Adipocyte (in vitro differentiated cells): ENCODE data around the gene TRPC6.

ENCODE experiments used
- DNase-seq: peaks from one replicate; pipeline ENCODE4 v3.0.0-alpha.2; 2015; ENCODE audit warnings: low read depth
- H3K27me3 ChIP-seq: replicated peaks from 2 replicates; pipeline ENCODE4 v1.7.0; 2013; ENCODE audit warnings: mild to moderate bottlenecking, low read length, moderate library complexity; ENCODE audit not compliant: control insufficient read depth, insufficient read depth
- H3K36me3 ChIP-seq: 2 replicates; pipeline ENCODE4 v1.7.0; 2013; ENCODE audit warnings: low read length, mild to moderate bottlenecking, moderate library complexity; ENCODE audit not compliant: control insufficient read depth, insufficient read depth, severe bottlenecking
- H3K4me1 ChIP-seq: 2 replicates; pipeline ENCODE4 v1.7.0; 2013; ENCODE audit warnings: mild to moderate bottlenecking, low read length, moderate library complexity; ENCODE audit not compliant: control insufficient read depth, insufficient read depth
- H3K4me3 ChIP-seq: 2 replicates; pipeline ENCODE4 v1.7.0; 2013; ENCODE audit warnings: mild to moderate bottlenecking, low read length, moderate library complexity
- H3K9ac ChIP-seq: 2 replicates; pipeline ENCODE4 v1.7.0; 2013; ENCODE audit warnings: mild to moderate bottlenecking, low read length, moderate library complexity
- H3K9me3 ChIP-seq: 2 replicates; pipeline ENCODE4 v1.7.0; 2013; ENCODE audit warnings: mild to moderate bottlenecking, low read length, moderate library complexity; ENCODE audit not compliant: control insufficient read depth

The TRPC6 gene

DNA sequence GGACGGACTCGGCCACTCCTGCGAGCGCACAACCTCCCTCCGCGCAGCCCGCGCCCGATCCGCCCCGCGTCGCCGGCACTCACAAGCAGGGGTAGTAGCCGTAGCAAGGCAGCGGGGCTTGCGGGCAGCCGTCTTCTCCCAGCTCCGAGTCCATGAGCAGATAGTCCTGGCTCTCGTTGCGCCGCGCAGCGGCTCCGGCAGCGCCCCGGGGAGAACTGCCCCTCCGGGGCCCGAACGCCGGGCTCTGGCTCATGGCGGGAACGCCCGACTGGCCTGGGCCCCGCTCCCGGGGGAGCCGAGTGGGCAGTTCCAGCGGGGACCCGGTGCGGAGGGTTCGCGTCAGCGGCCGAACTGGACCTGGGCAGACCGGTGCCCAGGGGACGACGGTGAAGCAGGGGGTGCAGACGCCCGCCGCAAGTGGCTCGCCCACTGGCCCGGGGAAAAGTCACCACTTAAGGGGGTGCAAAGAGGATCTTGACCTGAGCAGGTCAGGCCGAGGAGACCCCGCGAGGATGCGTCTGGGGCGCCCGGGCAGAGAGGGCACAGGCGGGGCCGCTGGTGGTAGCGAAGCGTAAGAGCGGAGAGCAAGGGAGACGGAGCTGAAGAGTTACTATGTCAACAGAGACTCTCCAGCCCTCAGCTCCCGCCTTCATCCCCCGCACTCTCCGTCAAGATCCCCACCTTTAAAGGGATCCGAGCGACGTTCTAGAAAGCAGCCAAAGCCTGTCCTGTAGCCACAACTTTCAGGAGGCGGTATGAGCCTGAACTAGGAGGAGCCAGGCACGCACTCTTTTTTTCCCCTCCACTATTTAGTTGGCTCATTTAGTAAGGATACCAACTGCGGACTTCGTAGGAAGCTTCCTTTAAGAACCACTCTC, at the start of gene TRPC6:
TRPC6 (minus strand) TSS at position 757 of the 878 bp plus-strand sequence; CDS start at position 253, 504 bp downstream.
- H3K36me3 ChIP-seq = no peaks in the 10 kb centered on the region
- peaks cover 5% of the 10 kb centered on the region for H3K9me3 ChIP-seq
- H3K27me3 ChIP-seq = peaks cover 33% of the 10 kb centered on the region
- peak; percentile 55 for DNase-seq
- no peak within 1 kb of the TSS for H3K9ac ChIP-seq
- H3K4me3 ChIP-seq = peak within 1 kb of the TSS; percentile 80
- H3K4me1 ChIP-seq = no peaks in the 10 kb centered on the region

DNA sequence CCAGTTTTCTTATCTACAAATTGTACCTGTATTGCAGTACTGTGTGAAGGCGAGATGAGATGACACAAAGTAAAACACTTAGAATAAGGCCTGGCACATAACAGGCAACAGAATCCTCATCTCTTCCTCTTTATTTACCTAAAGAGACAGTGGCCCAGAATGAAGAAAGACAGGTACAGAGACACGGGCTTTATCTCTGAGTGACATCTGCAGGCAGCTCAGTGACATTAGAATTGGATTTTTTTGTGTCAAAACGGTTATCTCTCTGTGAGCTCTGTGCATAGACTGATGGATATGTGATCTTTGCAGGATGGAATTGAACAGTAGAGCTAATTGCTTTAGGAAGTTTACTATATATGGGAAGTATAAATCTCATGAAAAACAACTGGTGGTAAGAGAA, 36.2 kb upstream of the TRPC6 start:
- Histone ChIP-seq H3K4me3 (no peak overlapping the region), H3K9ac (no peak overlapping the region), H3K4me1 (no peaks in the 10 kb centered on the region), H3K36me3 (no peaks in the 10 kb centered on the region), H3K9me3 (no peaks in the 10 kb centered on the region), H3K27me3 (peaks cover 18% of the 10 kb centered on the region)
- DNase-seq = no peak

DNA sequence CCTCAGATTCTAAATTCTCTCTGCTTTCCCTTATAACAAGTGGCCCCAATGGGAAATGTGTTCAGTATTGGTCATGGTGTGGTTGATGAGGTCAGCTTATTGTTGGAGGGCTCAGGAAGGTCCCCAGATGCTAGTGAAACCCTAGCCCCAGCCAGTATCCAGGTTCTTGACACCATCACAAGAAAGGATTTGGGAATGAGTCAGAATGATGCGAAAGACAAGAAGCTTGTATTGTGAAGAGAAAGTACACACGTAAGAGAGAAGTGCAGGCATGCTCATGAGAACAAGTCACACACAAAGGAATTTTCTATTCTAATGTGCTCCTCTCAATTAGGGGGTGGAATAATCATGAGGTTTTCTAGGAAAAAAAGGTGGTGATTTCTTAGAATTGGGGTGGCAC, 34.9 kb upstream of the TRPC6 start:
- peak; percentile 20 for DNase-seq
- Histone ChIP-seq H3K9ac (no peak overlapping the region), H3K4me3 (no peak overlapping the region), H3K36me3 (no peaks in the 10 kb centered on the region), H3K9me3 (no peaks in the 10 kb centered on the region), H3K27me3 (peaks cover 26% of the 10 kb centered on the region), H3K4me1 (no peaks in the 10 kb centered on the region)

DNA sequence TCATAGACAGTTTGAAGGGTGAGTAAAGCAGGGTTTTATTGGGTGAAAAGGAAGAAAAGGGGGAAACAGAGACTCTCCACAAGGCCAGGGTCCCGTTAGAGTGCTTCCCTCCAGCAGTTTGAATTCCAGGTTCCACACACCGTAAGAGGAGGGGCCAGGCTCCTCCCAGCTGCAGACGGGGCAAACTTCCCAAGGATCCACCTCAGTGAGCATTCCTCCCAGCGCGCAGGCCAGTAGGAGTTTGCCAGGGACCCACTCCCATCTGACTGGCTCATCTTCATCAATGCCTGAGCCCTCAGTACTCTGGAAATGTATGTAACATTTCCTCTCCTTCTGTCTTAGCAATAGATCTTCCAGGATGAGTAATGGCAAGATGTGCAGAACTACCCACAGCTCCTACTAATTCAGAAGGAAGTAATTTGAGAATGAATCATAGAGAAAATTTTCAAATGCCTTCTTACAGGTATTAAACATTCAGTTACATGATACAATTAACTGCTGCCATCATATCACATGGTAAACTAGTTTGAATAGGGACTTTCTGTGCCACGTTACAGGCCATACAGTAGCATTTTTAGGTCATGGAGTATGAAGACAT, 34.0 kb upstream of the TRPC6 start:
- H3K9me3 ChIP-seq = no peaks in the 10 kb centered on the region
- H3K27me3 ChIP-seq = peaks cover 27% of the 10 kb centered on the region
- no peaks in the 10 kb centered on the region for H3K4me1 ChIP-seq
- no peak for DNase-seq
- no peak overlapping the region for H3K9ac ChIP-seq
- no peaks in the 10 kb centered on the region for H3K36me3 ChIP-seq
- H3K4me3 ChIP-seq = no peak overlapping the region

DNA sequence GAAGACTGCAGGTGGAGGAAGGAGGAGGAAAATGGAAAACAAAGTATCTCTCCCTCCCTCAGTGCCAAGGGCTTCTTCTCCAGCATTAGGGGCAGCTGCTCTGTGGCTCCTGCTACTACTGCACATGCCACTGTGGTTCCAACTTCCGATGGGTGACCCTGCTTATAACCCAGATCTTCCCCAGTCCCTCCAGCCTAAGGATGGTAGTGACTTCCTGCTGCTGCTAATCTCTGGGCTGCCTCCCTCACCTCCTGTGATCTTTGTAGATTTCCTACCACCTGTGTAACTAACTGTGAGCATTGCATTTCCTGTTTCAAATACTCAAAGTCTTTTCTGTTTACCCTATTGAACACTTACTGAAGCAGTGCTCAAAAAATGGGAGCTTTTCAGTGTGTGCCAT, 28.7 kb upstream of the TRPC6 start:
- H3K4me1 ChIP-seq = no peaks in the 10 kb centered on the region
- H3K4me3 ChIP-seq = no peak overlapping the region
- no peaks in the 10 kb centered on the region for H3K9me3 ChIP-seq
- no peak overlapping the region for H3K9ac ChIP-seq
- DNase-seq = no peak
- H3K36me3 ChIP-seq = no peaks in the 10 kb centered on the region
- H3K27me3 ChIP-seq = peaks cover 25% of the 10 kb centered on the region

- H3K4me3 ChIP-seq = no peak overlapping the region
- no peak overlapping the region for H3K9ac ChIP-seq
- no peaks in the 10 kb centered on the region for H3K27me3 ChIP-seq
- no peaks in the 10 kb centered on the region for H3K9me3 ChIP-seq
- no peaks in the 10 kb centered on the region for H3K4me1 ChIP-seq
- no peaks in the 10 kb centered on the region for H3K36me3 ChIP-seq
- DNase-seq = no peak
These were observed 17.1 kb upstream of the TRPC6 start for GRCh38 chr11:101600924-101601323.

GRCh38 chr11:101586965-101587364, 3.2 kb upstream of the TRPC6 start:
- H3K27me3 ChIP-seq = peaks cover 23% of the 10 kb centered on the region
- H3K36me3 ChIP-seq = no peaks in the 10 kb centered on the region
- no peak for DNase-seq
- H3K4me1 ChIP-seq = no peaks in the 10 kb centered on the region
- H3K4me3 ChIP-seq = no peak overlapping the region
- H3K9me3 ChIP-seq = no peaks in the 10 kb centered on the region
- H3K9ac ChIP-seq = no peak overlapping the region

GRCh38 chr11:101584655-101585054, 848 bp upstream of the TRPC6 start:
- Histone ChIP-seq H3K4me3 (no peak overlapping the region), H3K27me3 (peaks cover 33% of the 10 kb centered on the region), H3K9ac (no peak overlapping the region), H3K4me1 (no peaks in the 10 kb centered on the region), H3K36me3 (no peaks in the 10 kb centered on the region), H3K9me3 (no peaks in the 10 kb centered on the region)
- no peak for DNase-seq

- H3K9me3 ChIP-seq = peaks cover 5% of the 10 kb centered on the region
- H3K9ac ChIP-seq = no peak overlapping the region
- no peak for DNase-seq
- no peaks in the 10 kb centered on the region for H3K36me3 ChIP-seq
- no peaks in the 10 kb centered on the region for H3K4me1 ChIP-seq
- peaks cover 33% of the 10 kb centered on the region for H3K27me3 ChIP-seq
- H3K4me3 ChIP-seq = peak overlapping the region; percentile 80
These were observed 315 bp upstream of the TRPC6 start for GRCh38 chr11:101584129-101584515.

DNA sequence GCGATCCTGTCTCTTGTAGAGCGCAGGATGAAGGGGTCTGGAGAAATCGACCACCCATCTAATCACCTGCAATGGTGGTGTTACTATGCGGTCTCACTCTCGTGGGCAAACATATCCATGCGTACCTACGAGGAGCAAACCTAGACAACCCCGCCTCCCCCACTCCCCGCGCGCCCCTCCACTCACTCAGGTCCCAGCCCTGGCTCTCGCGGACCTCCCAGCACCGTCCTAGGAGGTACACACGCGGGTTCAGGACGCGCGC, 887 bp downstream of the TRPC6 start:
- Histone ChIP-seq H3K4me3 (peak overlapping the region; percentile 80), H3K9ac (no peak overlapping the region), H3K9me3 (peaks cover 5% of the 10 kb centered on the region), H3K27me3 (peaks cover 33% of the 10 kb centered on the region), H3K36me3 (no peaks in the 10 kb centered on the region), H3K4me1 (no peaks in the 10 kb centered on the region)
- no peak for DNase-seq

DNA sequence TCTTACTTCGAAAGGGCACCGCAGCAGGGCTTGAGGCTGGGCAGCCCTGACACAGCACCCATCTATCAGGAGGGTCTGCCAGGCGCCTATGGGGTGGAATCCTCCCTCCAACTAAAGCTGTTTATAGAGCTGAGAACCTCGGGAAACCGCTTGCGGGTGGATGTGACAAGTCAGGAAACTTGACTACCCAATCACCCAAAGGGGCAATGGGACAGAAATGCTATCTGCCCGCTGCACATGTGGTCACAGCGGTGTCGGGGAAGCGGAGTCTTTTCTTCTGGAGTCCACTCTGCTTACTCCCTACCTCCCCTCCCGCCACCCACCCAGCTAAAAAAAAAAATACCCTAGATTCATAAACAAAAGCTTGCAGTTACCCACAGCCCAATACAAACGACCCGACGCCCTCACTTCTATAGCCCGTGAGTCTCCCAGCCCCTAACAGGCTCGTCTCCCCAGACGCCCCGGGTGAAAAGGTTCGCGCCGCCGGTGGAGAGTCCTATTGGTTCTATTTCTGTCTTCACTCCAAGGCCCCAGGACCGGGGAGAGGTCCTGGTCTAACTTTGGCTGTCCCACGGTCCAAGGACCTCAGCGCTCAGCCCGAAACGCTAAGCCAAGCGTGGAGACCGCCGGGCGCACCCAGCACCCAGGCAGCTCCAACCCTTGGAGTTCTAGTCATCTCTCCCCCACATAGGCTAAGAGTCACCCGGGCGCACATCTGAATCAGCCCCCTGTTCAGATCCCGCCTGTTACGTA, 1.4 kb downstream of the TRPC6 start:
- peak overlapping the region; percentile 80 for H3K4me3 ChIP-seq
- no peaks in the 10 kb centered on the region for H3K36me3 ChIP-seq
- no peaks in the 10 kb centered on the region for H3K4me1 ChIP-seq
- H3K9ac ChIP-seq = no peak overlapping the region
- H3K9me3 ChIP-seq = peaks cover 5% of the 10 kb centered on the region
- peaks cover 33% of the 10 kb centered on the region for H3K27me3 ChIP-seq
- peak; percentile 51 for DNase-seq
